H1 (cell line): Measurements from ENCODE around the gene ADGRL3. TPM values are rescaled to one million over a fixed set of nuclear protein-coding genes. Genes with fewer than 3 reads are reported as not detected.

ENCODE experiments used
- EP300 ChIP-seq, 2 experiments: IDR thresholded peaks; 1 replicate in 1 of 2; 2 replicates in 1 of 2; pipeline ENCODE4 v1.6.1; 2011 to 2012; ENCODE audit warnings: low read depth in 2 of 2, low read length in 2 of 2, mild to moderate bottlenecking in 2 of 2, borderline replicate concordance in 1 of 2, inconsistent platforms in 1 of 2, moderate library complexity in 1 of 2
- GABPA ChIP-seq: IDR thresholded peaks from 2 replicates; pipeline ENCODE4 v1.6.1; 2011; ENCODE audit warnings: mild to moderate bottlenecking, low read length, moderate library complexity, borderline replicate concordance; ENCODE audit not compliant: insufficient read depth
- polyA plus RNA-seq, 7 experiments: library from polyadenylated mRNA; depleted of rRNA in 3 of 7; stranded (reverse) in 5 of 7; unstranded in 2 of 7; fragments of >200 nt in 5 of 7; fragments of 200-250 nt in 2 of 7; gene quantifications; 1 replicate in 5 of 7; 2 replicates in 1 of 7; 4 replicates in 1 of 7; pipeline versions ENCODE4 v1.2.1 to v1.2.3, GENCODE V29; 2011 to 2013; ENCODE audit warnings: missing spikeins in 2 of 7, mixed read lengths in 2 of 7
- total RNA-seq: library from RNA; stranded (reverse); fragmentation: NEBNext Ultra II Directional; extraction: Animal tissue kit (Norgen Biotek cat#: 25700); gene quantifications from 2 replicates; pipeline ENCODE4 v1.2.1, GENCODE V29; 2021

ADGRL3 gene
- total and polyA plus RNA-seq, 2 of the 8 experiments (the other 6 are each of a cell fraction or from before 2014, with no cell fraction given): 6.6 to 13.0 TPM

GRCh38 chr4:61245069-61245714 is 45.1 kb downstream of the ADGRL3 start (continued):
- no peak for TF ChIP-seq EP300 (IDR thresholded peaks at IDR 0.05; ENCODE audit: borderline replicate concordance in 1 of 2, low read depth in 2 of 2, low read length in 2 of 2)
- TF ChIP-seq GABPA: no peak
- TF ChIP-seq, all 59 proteins: peak for 0
